Testis (tissue), 2 donors: ENCODE data around the gene HPSE2.

Experiments used
- CTCF ChIP-seq, 3 experiments: fragments of 450-650 bp in 2 of 3; fragments of 200-600 bp in 1 of 3; sonication (generic) in 1 of 3; IDR thresholded peaks; one replicate each; pipeline ENCODE4 v1.5.1; 2016 to 2019; ENCODE audit warnings: antibody characterized with exemption in 3 of 3, mild to moderate bottlenecking in 2 of 3, moderate library complexity in 1 of 3
- POLR2A ChIP-seq: fragments of 450-650 bp; IDR thresholded peaks from one replicate; pipeline ENCODE4 v1.6.1; 2017; ENCODE audit warnings: antibody characterized with exemption, mild to moderate bottlenecking, moderate library complexity

- TF ChIP-seq CTCF (IDR thresholded peaks at IDR 0.05) (no peak), POLR2A (no peak)
These were observed 575.7 kb downstream of the HPSE2 start for GRCh38 chr10:98659951-98660350.
